Activated CD8-positive, alpha-beta memory T cell treated with anti-CD3 and anti-CD28 coated beads, Interleukin-2, amount 50 U/mL, for 4 hours (primary cell): ENCODE data around the gene DRC3.
"Not testable (repeated sequence)": the region's sequence is repeated elsewhere in the genome, so short reads cannot be mapped to it uniquely, and the experiment has no call there.

Experiments
- DNase-seq: peaks from one replicate; pipeline ENCODE4 v3.0.0-alpha.2; 2020

DRC3 gene

DNA sequence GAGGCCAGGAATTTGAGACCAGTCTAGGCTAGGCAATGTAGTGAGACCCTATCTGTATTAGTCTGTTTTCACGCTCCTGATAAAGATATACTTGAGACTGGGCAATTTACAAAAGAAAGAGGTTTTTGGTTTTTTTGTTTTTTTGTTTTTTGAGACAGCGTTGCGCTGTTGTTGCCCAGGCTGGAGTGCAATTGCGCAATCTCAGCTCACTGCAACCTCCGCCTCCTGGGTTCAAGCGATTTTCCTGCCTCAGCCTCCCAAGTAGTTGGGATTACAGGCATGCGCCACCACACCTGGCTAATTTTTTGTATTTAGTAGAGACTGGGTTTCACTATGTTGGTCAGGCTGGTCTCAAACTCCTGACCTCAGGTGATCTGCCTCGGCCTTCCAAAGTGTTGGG lies 23.2 kb downstream of the DRC3 start:
- not testable (repeated sequence) for DNase-seq

DNA sequence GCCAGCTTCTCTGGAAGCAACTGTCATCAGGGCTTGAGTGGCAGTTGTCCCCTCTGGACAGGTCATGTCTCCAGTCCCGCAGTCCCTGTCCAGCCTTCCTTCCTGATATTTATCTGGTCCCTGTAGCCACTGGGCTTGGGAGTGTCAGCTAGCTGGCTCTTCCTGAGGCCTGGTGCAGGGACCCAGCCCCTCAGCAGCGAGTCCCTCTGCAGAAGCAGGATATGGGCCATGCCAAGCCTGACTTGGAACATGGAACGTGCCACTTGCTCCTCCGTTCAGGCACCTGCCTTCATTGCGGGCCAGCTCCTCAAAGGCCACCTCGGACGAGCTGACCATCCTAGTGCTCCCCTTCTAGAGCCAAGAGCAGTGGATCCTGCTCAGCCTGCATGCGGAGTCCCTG lies 26.3 kb downstream of the DRC3 start:
- no peak for DNase-seq

DNA sequence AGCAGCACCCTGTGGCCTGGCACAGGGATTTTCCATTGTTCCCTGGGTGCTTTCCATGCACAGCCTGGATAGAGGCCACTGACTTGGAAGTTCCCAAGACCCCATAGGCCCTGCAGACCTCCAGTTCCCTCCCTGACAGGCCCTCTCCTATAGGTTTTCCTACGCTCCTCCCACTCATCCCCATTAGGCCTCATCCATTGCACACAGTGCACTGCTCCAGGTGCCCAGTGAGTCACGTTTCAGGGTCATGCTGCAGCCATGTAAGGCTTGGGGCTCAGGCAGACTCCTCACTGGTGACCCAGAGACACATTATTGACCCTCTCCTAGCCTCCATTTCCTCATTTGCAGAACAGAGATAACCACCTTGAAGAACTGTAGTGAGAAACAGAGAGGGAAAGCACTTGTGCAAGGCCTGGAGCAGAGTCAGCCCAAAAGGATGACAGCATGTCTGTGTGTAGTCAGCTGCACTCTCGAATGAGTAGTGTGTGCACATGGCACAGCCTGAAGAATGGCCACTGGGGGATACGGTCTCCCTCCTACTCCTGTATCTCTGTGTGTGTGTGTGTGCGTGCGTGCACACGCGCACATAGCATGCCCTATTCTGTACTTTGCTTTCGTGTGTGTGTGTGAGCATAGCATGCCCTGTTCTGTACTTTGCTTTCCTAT lies 26.8 kb downstream of the DRC3 start:
- no peak for DNase-seq

DNA sequence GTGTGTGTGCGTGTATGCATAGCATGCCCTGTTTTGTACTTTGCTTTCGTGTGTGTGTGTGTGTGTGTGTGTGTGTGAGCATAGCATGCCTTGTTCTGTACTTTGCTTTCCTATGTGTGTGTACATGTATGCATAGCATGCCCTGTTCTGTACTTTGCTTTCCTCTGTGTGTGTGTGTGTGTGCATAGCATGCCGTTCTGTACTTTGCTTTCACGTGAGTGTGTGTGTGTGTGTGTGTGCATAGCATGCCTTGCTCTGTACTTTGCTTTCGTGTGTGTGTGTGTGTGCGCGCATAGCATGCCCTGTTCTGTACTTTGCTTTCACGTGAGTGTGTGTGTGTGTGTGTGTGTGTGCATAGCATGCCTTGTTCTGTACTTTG lies 27.4 kb downstream of the DRC3 start:
- no peak for DNase-seq

DNA sequence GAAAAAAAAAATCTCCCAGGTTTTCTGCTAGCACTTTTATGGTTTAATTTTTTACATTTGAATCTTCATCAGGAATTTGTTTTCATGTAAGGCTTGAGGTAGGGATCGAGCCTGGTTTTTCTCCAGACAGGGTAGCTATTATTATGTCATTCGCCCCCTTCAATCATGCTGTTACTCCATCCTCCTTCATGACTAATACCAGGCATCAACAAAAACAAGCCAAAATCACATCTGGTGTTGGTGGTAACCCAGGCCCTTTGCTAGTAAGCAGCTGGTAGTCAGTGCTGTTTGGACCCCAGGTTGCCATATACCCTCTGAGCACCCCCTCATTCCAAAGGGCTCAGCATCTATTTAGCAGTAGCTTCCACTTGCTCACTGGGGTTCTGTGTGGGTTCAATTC lies 29.5 kb downstream of the DRC3 start:
- DNase-seq, result no peak

DNA sequence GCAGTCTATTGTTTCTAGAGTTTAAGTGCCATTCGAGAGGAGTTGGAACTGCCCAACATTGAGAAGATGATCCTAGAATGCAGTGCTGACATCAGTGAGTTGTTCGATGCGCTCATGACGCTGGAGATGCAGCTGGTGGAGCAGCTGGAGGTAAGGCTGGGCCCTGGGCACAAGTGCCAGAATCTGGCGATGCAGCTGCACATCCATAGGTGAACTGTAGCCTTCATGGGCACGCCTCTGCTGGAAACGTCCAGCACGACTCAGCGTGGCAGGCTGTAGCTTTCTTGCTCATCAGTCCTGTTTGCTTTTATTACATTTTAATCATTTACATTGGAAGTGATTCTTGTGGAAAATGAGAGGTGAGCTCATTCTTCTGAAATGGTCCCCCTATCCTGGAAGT lies 31.7 kb downstream of the DRC3 start:
- DNase-seq, result no peak

DNA sequence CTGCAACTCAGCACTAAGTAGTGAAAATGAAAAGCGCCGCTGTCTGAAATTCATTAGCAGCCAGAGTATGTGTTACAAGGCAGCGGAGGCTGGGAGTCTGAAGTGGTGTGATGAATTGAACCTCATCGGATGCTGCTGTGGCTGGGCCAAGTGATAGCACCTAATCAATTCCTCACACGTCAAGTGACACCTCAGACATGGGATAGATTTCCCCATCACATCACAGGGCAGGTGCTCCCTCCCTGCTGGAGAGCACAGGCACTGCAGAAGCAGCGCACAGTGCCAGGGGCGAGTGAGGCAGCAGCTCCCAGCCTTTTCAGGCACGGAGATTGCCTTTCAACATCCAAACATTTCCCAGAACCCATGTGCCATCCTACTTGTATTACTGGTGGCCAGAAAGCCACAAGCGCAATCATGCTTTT lies 32.2 kb downstream of the DRC3 start:
- no peak for DNase-seq

DNA sequence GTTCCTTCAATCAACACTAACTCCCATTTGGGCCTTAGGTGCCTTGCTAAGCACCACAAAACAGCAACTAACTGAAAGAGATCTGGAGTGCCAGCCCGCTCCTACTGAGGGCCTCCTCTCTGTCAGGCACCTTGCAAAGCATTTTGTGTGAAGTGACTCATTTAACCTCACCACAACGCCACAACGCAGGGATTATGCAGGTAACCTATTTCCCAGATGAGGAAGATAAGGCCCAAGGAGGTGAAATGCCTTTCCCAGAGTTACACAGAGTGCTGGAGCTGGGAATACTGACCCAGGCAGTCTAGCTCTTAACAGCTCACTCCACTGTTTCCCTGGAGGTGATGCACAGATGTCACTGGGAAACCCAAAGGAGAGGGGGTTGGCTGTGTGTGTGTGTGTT lies 32.8 kb downstream of the DRC3 start:
- no peak for DNase-seq

DNA sequence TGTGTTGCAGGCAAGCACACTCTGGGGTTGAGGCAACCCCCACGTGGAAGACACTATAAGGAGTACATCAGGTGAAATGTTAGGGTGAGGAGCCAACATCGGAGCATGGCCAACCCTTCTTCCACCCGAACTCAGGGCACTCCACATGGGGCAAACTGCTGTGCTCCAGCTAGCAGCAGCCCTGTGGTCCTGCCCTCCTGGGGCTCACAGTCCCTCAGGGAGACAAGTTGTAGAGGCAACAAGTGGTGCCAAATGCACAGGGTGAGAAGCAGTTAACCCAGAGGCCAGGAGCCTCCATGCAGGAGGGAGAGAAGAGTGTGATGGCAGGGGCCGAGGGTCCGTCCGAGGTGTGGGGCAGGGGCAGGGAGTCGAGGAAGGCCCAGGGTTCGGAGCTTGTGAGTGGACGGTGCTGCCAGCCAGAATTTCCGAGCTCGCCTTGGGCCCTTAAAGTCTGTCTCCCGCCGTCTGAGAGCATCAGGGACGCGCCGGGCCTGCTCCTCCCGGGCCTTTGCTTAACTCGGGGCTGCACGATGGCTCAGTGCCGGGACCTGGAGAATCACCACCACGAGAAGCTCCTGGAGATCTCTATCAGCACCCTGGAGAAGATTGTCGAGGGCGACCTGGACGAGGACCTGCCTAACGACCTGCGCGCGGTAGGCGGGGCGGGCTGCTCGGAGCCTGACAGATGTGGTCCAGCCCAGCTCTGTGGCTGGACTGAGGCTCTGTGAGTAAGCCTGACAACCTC lies 34.0 kb downstream of the DRC3 start:
- no peak for DNase-seq

DNA sequence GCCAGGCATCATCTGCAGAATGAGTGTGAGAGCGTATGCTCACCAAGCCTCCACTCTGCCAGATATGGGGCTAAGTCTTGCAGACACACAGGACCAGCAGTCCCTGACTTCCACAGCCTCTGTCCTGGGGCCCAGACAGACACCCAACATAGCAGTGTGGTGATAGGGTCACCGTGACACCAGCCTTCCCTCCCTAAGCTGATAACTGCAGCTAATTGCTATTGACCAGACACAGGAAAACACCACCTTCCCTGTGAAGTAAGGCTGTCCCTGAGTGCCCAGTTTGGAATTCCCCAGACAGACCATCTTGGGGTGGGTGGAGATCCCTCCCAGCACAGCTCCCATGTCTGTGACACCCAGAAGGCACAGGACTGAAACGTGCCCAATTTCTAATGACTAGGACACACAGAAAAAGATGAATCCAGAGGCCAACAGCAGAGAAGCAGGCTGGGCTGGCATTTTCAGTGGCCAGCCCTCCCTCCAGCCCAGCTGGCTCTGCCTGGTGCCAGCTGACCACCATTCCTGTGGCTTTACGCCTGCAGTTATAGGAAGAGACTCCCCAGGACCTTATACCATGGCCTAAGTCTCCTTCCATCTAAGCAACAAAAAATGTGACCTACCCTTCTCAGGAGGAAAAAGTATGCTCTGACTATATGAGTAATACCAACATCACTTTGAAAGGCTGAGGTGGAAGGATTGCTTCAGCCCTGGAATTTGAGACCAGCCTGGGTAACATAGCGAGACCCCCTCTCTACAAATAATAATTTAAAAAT lies 36.0 kb downstream of the DRC3 start:
- DNase-seq, result no peak

DNA sequence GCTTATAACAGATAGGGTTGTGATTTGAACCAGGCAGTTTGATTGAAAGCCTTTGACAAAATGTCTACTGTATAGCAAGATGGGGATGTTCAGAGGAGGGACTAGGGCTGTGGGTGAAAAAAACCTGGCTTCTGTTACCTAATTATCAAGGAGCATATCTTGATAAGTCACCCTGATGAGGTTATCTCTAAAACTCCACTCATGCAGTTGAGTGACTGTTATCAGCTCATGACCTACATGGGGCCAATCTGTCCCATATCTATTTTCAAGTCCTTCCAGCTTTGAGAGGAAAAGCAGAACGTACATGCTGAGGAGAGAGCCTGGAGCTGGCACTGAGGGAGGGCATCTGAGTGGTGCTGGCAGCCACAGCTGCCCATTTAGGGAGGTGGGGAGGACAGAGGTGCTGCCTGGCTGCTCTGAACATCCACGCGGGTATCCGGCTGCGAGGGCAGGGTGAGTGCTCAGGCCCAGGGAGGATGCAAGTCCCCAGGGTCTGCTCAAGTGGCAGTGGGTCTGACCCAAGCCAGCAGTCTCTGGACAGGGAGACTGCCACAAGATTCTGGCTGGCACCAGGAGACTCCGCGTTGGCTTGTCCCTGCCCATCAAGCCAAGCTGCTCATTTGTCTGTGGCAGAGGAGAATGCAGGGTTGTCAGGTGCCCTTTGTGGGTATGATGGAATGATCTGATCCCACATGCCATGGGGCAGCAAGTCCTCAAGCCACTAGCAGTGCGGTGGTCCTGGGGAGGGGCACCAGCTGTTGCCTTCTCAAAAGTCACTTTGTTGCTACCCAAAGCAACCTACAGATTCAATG lies 37.2 kb downstream of the DRC3 start:
- DNase-seq, result no peak

DNA sequence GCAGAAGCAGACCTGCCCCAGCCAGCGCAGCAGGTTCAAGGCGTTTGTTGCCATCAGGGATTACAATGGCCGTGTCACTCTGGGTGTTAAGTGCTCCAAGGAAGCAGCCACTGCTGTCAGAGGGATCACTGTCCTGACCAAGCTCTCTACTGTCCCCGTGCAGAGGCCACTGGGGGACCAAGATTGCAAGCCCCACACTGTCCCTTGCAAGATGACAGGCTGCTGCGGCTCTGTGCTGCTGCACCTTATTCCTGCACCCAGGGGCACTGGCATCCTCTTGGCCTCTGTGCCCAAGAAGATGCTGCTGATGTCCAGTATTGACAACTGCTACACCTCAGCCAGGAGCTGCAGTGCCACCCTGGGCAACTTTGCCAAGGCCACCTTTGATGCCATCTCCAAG lies 38.6 kb downstream of the DRC3 start:
- no peak for DNase-seq

DNA sequence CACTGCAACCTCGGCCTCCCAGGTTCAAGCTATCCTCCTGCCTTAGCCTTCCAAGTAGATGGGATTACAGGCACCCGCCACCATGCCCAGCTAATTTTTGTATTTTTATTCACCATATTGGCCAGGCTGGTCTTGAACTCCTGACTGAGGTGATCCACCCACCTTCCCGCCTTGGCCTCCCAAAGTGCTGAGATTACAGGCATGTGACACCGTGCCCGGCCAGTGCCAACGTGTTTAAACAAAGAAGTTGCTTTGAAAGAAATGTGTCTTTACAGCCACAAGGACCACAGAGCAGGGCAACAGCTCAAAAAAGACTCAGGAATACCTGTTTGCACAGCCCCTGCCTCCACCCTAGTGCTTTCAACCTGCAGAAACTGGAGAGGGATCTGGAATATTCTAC lies 41.3 kb downstream of the DRC3 start:
- DNase-seq, result no peak

DNA sequence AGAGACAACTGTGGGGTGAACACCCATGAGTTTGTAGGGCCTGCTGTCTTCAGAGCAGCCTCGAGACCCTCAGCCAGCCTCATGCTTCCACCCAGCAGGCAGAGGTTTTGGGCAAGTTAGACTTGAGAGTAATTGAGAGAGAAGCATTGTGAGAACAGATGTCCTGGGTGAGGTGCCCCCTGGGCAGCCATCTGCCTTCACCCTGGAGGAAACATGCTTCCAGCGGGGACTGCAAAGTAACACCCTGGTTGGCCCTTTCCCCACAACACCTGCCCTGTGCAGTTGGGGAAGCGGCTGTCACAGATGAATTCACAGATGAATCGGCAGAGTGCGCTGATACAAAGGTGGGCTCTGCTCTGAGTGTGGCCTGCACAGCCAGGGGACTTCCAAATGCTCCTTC lies 42.9 kb downstream of the DRC3 start:
- no peak for DNase-seq

DNA sequence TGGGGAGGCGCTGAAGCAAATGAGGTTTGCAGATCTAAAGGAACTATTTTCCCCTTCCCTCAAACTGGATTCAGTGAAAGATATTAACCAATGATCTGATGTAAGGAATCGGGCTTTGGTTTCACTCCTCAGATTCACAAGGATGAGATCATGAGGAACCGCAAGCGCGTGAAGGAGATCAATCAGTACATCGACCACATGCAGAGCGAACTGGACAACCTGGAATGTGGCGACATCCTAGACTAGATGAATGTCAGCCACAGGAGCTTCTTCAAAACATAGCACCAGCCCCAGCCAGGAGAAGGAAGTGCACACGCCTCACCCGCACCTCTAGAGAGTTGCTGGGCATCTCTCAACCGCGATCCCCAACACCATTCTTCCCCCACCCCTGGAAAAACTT lies 43.8 kb downstream of the DRC3 start:
- no peak for DNase-seq

DNA sequence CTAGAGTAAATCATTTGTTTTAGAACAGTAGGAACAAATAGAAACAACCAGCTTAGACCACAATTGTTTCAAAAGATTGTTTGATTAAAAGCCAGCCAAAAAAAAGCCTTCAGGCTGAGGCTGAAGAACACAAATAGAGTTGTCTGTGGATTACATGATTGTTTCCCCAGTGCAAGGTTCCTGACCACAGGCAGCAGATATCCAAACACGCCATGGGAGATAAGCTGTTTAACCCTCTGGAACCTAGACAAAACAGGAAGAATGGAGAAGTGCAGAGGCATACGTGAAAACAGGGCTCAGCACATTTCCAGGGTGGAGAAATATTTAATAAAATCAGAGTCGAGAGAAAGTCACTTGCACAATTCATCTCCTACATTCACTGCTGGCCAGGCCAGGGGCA lies 45.3 kb downstream of the DRC3 start:
- no peak for DNase-seq

DNA sequence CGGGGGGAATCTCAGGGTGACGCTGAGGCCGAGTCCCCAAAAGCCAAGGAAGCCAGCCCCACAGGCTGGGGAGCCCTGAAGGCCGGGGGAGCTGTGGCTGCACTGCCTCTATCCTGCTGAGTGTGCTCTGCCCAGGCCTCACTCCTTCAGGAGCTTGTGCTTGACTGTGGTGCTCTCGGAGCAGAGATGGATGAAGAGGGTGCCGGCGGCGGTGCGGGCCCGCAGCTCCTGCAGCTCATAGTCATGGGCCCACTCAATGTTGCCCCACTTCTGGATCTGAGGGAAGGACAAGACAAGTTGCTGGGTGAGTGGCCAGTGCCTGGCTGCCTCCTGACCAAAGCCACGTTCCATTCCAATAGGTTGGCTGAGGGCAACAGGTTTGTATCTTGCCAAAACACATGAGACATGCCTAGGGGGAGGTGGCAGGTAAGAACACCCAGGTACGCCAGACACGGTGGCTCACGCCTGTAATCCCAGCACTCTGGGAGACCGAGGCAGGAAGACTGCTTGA lies 45.8 kb downstream of the DRC3 start:
- no peak for DNase-seq

DNA sequence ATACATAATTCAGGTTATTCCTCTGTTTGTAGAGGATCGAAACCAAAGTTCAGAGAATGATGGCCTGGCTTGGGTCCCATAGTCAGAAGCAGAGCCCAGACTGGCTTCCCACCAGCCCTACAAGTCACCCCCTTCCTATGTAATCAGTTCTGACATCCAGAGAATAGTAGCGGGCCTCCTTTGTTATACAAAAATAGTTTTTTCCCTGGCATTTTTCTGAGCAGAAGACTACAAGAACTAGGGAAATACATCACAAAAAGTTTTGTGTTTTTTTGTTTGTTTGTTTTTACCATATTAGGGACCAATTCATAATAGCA lies 47.1 kb downstream of the DRC3 start:
- no peak for DNase-seq

DNA sequence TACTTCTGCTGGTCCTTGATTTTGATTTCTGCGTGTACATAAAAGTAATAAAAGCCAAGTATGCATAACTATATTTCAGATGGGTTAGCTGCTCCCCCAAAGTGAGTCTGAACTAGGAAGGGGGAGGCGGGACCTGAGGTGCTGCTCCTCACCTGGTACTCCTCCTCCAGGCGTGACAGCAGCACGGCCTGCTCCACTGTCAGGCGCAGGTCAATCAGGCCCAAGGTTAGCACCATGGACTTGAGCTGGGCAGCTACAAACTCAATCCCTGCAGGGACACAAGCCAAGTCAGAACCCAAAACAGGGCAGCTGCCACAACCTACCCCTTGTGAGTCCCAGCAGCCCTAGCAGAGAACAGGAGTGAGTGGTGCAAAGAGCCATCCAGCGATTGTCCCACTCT lies 48.3 kb downstream of the DRC3 start:
- no peak for DNase-seq

DNA sequence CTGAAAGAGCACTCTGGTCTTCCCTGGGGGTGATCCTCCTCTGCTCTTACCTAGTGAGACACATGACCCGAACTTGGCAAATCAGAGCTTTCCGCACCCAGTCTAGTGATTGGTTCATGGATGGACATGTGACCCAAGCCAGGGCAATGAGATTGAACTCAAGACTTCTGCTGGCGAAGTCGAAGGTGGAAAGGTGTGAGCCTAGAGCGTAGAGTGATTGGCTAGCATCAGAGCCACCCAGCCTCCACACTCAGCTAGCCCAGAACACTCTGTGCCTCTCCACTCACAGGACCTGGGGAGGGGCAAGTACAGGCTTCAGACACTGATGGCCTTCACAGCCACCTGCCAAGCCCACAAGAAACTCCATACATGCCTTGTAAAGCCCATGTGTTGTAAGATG lies 48.7 kb downstream of the DRC3 start:
- no peak for DNase-seq

DNA sequence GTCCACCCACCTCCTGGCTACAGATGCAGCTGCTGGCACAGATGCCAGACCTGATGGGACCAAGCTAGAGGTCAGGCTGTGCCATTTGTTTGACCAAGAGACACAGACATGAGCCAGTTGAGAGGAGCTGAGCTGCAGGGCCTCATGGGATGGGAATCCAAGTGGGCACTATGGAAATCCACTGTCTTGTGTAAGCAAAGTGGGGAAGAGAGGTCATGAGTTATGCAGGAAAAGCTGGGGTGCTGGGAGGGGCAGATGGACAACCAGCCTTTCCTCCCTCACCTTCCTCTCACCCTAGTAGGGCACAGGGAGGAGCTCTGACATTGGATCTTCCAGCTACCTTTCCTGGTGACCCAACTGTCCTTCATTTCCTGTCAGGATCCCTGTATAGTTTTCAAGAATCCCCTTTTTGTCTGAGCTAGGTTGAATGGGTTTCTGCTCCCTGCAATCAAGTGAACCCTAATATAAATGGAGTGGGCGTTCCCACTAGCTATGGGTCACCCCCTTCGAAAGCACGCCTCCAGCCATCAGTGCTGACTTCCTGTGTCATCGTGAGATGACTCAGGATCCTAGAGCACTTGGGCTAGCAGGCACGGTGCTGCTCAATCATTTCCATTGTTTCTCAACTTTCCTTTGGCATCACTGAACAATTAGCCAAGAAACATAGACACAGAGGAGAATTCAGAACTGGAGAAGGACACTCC lies 52.7 kb downstream of the DRC3 start:
- peak; percentile 26 for DNase-seq

DNA sequence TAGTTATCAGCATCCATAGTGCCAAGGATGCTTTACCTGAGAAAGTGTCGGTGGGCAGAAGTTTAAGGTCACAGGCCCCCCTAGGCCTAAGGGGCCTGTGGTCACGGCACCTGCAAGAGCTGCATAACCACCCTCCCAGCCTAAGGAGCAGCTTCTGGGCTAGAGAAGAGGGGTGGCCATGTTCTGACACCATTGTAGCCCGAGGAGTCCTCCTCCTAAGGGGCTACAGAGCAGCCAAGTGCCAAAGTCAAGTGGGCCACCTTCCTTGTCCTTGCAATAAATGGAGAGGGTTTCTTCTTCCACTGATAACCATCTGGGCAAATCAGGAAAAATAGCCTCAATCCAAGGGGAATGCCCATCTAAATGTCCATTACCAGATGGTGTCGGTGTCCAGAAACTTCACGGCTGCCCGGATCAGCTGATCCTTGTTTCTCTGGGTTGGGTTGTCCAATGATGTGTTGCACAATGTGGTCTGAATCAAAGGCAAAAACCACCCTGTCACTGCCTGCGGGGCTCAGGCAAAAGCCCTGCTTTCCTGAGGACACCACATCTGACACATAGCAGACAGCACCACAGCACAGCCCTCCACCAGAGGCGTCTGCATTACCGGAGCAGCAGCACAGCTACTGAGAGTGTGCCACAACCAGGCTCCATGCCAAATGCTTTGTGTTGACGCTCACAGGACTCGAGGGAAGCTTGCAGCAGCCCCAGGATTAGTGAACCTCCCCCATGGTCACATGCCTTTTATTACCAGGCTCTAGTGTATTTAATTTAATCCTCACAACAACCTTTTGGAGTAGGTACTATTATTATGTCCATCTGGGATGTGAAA lies 53.5 kb downstream of the DRC3 start:
- peak; percentile 35 for DNase-seq
